H1 (cell line): ENCODE measurements around the gene PRICKLE1.

Experiments
- EGR1 ChIP-seq: IDR thresholded peaks from 2 replicates; pipeline ENCODE4 v1.6.1; 2011; ENCODE audit warnings: low read depth, low read length, borderline replicate concordance
- GABPA ChIP-seq: IDR thresholded peaks from 2 replicates; pipeline ENCODE4 v1.6.1; 2011; ENCODE audit warnings: mild to moderate bottlenecking, low read length, moderate library complexity, borderline replicate concordance; ENCODE audit not compliant: insufficient read depth
- HDAC6 ChIP-seq: IDR thresholded peaks from one replicate; pipeline ENCODE4 v1.7.1; 2012; ENCODE audit warnings: low read depth, mild to moderate bottlenecking, inconsistent platforms, low read length, moderate library complexity
- NRF1 ChIP-seq: IDR thresholded peaks from 2 replicates; pipeline ENCODE4 v1.6.1; 2011; ENCODE audit warnings: mild to moderate bottlenecking, low read depth, low read length, improper control_type of control experiment
- TAF1 ChIP-seq: IDR thresholded peaks from 2 replicates; pipeline ENCODE4 v1.6.1; 2011; ENCODE audit warnings: mild to moderate bottlenecking, low read depth, low read length
- TEAD4 ChIP-seq: IDR thresholded peaks from 2 replicates; pipeline ENCODE4 v1.6.1; 2012; ENCODE audit warnings: low read depth, low read length, inconsistent platforms, mixed read lengths
- TF ChIP-seq, protein P1 (sequence below), 3 experiments: IDR thresholded peaks; 1 replicate in 2 of 3; 2 replicates in 1 of 3; pipeline versions ENCODE4 v1.5.1 to v1.6.1; 2011; ENCODE audit warnings: low read length in 3 of 3, mild to moderate bottlenecking in 3 of 3, inconsistent platforms in 2 of 3, low read depth in 1 of 3, moderate library complexity in 1 of 3; ENCODE audit not compliant: insufficient read depth in 1 of 3; ENCODE audit errors: control extremely low read depth in 1 of 3

GRCh38 chr12:42426746-42427145 lies 162.8 kb downstream of the PRICKLE1 start:
- TF ChIP-seq EGR1 (no peak), TEAD4 (no peak), TAF1 (no peak), NRF1 (no peak), GABPA (no peak), HDAC6 (no peak)
- TF ChIP-seq, protein P1, sequence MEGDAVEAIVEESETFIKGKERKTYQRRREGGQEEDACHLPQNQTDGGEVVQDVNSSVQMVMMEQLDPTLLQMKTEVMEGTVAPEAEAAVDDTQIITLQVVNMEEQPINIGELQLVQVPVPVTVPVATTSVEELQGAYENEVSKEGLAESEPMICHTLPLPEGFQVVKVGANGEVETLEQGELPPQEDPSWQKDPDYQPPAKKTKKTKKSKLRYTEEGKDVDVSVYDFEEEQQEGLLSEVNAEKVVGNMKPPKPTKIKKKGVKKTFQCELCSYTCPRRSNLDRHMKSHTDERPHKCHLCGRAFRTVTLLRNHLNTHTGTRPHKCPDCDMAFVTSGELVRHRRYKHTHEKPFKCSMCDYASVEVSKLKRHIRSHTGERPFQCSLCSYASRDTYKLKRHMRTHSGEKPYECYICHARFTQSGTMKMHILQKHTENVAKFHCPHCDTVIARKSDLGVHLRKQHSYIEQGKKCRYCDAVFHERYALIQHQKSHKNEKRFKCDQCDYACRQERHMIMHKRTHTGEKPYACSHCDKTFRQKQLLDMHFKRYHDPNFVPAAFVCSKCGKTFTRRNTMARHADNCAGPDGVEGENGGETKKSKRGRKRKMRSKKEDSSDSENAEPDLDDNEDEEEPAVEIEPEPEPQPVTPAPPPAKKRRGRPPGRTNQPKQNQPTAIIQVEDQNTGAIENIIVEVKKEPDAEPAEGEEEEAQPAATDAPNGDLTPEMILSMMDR (IDR thresholded peaks at IDR 0.05; ENCODE audit: control extremely low read depth in 1 of 3, insufficient read depth in 1 of 3, low read depth in 1 of 3, low read length in 3 of 3): no peak
